Measurements from ENCODE around the gene RGS2.

Gene RGS2

DNA sequence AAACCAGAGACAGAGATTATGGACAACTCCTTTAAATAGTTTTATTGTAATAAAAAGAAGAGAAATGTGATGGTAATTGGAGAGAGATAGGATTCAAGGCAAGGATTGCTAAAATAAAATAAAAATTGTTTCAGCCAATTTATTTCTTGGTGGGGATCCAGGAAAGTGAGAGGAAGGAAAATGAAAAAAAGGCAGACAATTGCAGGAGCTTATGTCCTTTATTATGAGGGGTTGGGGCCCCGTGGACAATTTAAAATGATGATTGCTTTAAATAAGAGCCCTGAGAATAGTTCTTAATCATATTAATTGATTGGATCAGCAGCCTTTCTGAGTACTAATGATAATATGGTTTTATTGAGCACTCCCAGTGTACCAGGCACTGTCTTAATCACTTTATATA lies 40.2 kb downstream of the RGS2 start:
- Histone ChIP-seq H3K4me3 (ENCODE audit: low read depth in 1 of 2, low read length in 2 of 2) (no peak overlapping the region), H3K4me1 (ENCODE audit: control insufficient read depth in 1 of 2, insufficient read depth in 2 of 2, low read length in 2 of 2) (no peaks in the 10 kb centered on the region), H3K27ac (ENCODE audit: low read depth, low read length) (no peak overlapping the region), H3K9me3 (ENCODE audit: control insufficient read depth in 1 of 2, low read length in 2 of 2) (no peaks in the 10 kb centered on the region), H3K9ac (ENCODE audit: low read depth in 1 of 2, low read length in 2 of 2) (no peak overlapping the region), H3K27me3 (ENCODE audit: control insufficient read depth in 1 of 2, insufficient read depth in 2 of 2, low read length in 2 of 2) (no peaks in the 10 kb centered on the region), H3K36me3 (ENCODE audit: control insufficient read depth in 1 of 2, insufficient read depth in 2 of 2, low read length in 2 of 2) (no peaks in the 10 kb centered on the region)

DNA sequence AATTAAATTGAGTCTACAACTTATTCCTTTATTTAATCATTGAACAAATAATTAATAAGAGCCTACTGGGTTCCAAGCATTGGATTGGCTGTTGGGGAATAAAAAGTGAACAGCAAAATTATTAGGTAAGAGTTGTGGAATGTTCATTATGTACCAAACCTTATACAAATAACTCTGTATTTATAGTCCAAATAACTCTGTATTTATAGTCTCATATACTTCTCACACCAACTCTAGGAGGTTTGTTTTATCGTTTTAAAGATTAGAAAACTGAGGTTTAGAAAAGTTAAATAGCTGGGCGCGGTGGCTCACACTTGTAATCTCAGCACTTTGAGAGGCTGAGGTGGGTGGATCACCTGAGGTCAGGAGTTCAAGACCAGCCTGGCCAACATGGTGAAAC lies 40.6 kb downstream of the RGS2 start:
- Histone ChIP-seq H3K27me3 (ENCODE audit: control insufficient read depth in 1 of 2, insufficient read depth in 2 of 2, low read length in 2 of 2) (no peaks in the 10 kb centered on the region), H3K36me3 (ENCODE audit: control insufficient read depth in 1 of 2, insufficient read depth in 2 of 2, low read length in 2 of 2) (no peaks in the 10 kb centered on the region), H3K9me3 (ENCODE audit: control insufficient read depth in 1 of 2, low read length in 2 of 2) (no peaks in the 10 kb centered on the region), H3K9ac (ENCODE audit: low read depth in 1 of 2, low read length in 2 of 2) (no peak overlapping the region), H3K4me3 (ENCODE audit: low read depth in 1 of 2, low read length in 2 of 2) (no peak overlapping the region), H3K4me1 (ENCODE audit: control insufficient read depth in 1 of 2, insufficient read depth in 2 of 2, low read length in 2 of 2) (no peaks in the 10 kb centered on the region), H3K27ac (ENCODE audit: low read depth, low read length) (no peak overlapping the region)

DNA sequence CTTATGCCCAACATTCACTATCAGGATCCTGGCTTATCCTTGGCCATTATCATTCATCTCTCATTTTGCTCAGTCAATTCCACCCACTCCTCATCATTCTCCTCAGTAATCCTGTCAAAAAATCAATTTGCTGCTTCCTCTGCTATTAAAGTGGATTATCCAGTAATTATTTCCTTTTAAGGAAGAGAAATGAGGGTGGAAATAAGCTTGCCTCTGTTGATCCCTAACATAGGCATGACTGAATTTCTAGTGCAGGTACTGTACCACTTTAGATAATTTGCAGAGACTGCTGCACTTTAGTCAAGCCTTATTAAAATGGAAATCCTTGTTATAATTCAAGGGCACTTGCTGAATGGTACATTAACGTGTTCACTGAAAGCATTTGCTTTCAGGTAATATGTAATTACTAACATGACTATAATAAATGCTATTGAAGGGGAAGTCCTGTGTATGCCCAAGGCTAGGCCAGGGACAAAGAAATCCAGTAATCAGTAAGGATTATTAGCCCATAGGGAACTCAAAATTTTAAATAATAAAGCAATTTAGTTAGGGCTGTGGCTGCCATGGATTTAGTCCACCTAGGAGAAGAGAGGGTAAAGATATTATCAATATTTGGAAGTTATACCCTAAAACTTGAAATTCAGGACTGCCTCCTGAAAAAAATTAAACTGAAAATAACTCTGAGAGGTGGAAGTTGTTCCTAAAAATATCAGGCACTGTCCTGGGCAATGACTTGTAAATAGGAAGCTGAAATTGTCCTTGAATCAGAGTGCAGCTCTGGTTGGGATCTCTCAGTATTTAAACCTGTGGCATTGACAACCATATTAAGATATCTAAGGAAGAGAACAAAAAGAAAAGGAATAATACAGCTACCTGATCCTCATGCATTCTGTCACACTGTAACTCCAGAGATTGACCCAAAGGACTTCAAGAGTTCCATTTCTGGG lies 43.4 kb downstream of the RGS2 start:
- Histone ChIP-seq H3K27ac (ENCODE audit: low read depth, low read length) (no peak overlapping the region), H3K4me3 (ENCODE audit: low read depth in 1 of 2, low read length in 2 of 2) (no peak overlapping the region)

DNA sequence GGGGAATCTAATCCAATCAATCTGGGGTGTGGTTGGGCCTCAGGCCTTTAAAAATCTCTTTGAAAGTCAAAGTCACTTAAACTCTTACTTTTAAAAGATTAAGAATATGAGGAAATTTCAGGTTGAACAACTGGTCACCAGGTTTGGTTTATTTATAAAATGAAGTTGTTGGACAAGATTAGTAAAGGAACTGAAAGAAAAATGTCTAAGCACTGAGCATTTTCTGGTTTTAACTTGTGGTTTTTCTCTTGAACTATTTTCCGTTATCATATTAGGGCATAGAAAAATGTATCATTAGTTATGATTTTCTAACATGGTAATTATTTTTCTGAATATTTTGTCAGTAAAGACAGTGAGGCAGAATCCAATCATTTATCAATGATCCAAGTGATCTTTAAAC lies 49.6 kb downstream of the RGS2 start:
- H3K9ac ChIP-seq (ENCODE audit: low read depth in 1 of 2, low read length in 2 of 2) = no peak overlapping the region
- H3K4me1 ChIP-seq (ENCODE audit: control insufficient read depth in 1 of 2, insufficient read depth in 2 of 2, low read length in 2 of 2) = peaks cover 0 to 5% of the 10 kb centered on the region in 2 donors
- no peaks in the 10 kb centered on the region for H3K27me3 ChIP-seq (ENCODE audit: control insufficient read depth in 1 of 2, insufficient read depth in 2 of 2, low read length in 2 of 2)
- H3K9me3 ChIP-seq (ENCODE audit: control insufficient read depth in 1 of 2, low read length in 2 of 2) = no peaks in the 10 kb centered on the region
- no peak overlapping the region for H3K4me3 ChIP-seq (ENCODE audit: low read depth in 1 of 2, low read length in 2 of 2)
- H3K27ac ChIP-seq (ENCODE audit: low read depth, low read length) = no peak overlapping the region
- H3K36me3 ChIP-seq (ENCODE audit: control insufficient read depth in 1 of 2, insufficient read depth in 2 of 2, low read length in 2 of 2) = no peaks in the 10 kb centered on the region

More for the DNA sequence above, 43.4 kb downstream of the RGS2 start:
- no peaks in the 10 kb centered on the region for H3K36me3 ChIP-seq (ENCODE audit: control insufficient read depth in 1 of 2, insufficient read depth in 2 of 2, low read length in 2 of 2)
- no peaks in the 10 kb centered on the region for H3K9me3 ChIP-seq (ENCODE audit: control insufficient read depth in 1 of 2, low read length in 2 of 2)
- no peaks in the 10 kb centered on the region for H3K27me3 ChIP-seq (ENCODE audit: control insufficient read depth in 1 of 2, insufficient read depth in 2 of 2, low read length in 2 of 2)
- no peak overlapping the region for H3K9ac ChIP-seq (ENCODE audit: low read depth in 1 of 2, low read length in 2 of 2)
- H3K4me1 ChIP-seq (ENCODE audit: control insufficient read depth in 1 of 2, insufficient read depth in 2 of 2, low read length in 2 of 2) = no peaks in the 10 kb centered on the region

DNA sequence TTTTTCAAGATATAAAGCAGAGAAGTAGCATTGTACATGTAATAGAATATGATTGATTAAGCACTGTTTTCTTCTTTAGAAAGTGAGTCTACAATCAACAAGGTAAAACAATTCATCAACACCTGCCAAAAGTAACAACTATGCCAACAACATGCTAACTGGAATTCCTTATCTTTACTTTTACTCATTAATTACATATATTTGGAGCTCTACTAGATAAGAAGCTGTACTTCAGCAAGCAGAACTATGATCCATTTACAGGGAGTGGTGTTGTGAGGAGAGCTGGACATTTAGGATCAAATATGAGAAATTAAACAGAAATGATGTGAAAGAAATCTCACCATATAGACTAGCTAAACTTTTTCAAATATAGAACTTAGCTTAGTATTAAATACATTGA lies 51.0 kb downstream of the RGS2 start:
- no peak overlapping the region for H3K9ac ChIP-seq (ENCODE audit: low read depth in 1 of 2, low read length in 2 of 2)
- no peak overlapping the region for H3K4me3 ChIP-seq (ENCODE audit: low read depth in 1 of 2, low read length in 2 of 2)
- no peaks in the 10 kb centered on the region for H3K9me3 ChIP-seq (ENCODE audit: control insufficient read depth in 1 of 2, low read length in 2 of 2)
- H3K27ac ChIP-seq (ENCODE audit: low read depth, low read length) = no peak overlapping the region
- H3K27me3 ChIP-seq (ENCODE audit: control insufficient read depth in 1 of 2, insufficient read depth in 2 of 2, low read length in 2 of 2) = no peaks in the 10 kb centered on the region
- H3K36me3 ChIP-seq (ENCODE audit: control insufficient read depth in 1 of 2, insufficient read depth in 2 of 2, low read length in 2 of 2) = no peaks in the 10 kb centered on the region
- H3K4me1 ChIP-seq (ENCODE audit: control insufficient read depth in 1 of 2, insufficient read depth in 2 of 2, low read length in 2 of 2) = peaks cover 0 to 5% of the 10 kb centered on the region in 2 donors

DNA sequence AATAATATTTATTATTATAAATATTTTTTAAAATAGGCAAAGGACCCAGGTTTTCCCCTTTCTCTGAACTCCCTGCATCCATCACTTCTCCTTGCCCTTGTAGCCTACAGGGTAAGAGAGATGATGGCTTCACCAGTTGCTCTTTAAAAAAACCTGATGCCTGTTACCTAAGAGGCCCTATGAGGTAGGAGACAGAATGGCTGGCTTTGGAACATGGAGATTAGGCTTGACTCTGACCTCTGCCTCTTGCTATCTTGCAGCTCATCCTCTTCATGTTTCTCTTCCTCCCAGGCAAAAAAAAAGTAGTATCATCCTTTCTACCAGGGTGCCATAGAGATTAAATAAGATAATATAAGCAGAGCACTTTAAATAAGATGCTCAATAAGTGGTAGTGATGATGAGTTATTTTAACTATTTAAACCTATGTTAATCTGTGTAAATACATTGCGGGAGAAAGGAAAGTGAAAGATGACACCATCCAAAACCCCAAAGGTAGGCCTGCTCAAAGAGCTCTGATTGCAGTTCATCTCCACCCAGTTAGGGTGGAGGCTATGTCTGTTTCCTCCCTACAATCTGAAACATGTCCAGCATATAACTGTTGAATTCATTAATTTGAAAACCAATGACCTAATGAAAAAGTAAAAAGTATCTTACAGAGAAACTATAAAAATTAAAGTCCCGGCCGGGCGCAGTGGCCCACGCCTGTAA lies 51.8 kb downstream of the RGS2 start:
- Histone ChIP-seq H3K4me1 (ENCODE audit: control insufficient read depth in 1 of 2, insufficient read depth in 2 of 2, low read length in 2 of 2) (peaks cover 0 to 5% of the 10 kb centered on the region in 2 donors), H3K4me3 (ENCODE audit: low read depth in 1 of 2, low read length in 2 of 2) (no peak overlapping the region), H3K9me3 (ENCODE audit: control insufficient read depth in 1 of 2, low read length in 2 of 2) (no peaks in the 10 kb centered on the region), H3K27ac (ENCODE audit: low read depth, low read length) (no peak overlapping the region), H3K27me3 (ENCODE audit: control insufficient read depth in 1 of 2, insufficient read depth in 2 of 2, low read length in 2 of 2) (no peaks in the 10 kb centered on the region), H3K36me3 (ENCODE audit: control insufficient read depth in 1 of 2, insufficient read depth in 2 of 2, low read length in 2 of 2) (no peaks in the 10 kb centered on the region), H3K9ac (ENCODE audit: low read depth in 1 of 2, low read length in 2 of 2) (no peak overlapping the region)

DNA sequence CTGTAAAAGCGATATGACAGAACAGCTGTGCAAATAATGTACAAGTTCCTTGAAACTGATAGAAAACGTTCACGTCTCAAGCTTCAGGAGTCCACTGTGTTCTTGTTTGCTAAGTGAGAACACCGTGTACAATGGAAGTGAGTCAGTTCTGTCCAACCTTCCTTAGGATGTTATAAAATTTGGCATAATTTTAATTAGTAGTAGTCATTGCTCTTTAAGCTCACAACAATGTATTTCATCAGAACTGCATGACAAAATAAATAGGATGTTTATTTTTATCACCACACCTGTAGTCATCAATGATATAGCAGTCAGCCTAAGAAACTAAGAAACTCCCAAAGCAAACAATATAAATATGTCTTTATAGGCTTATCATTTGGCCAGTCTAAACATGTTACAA lies 53.0 kb downstream of the RGS2 start:
- no peaks in the 10 kb centered on the region for H3K9me3 ChIP-seq (ENCODE audit: control insufficient read depth in 1 of 2, low read length in 2 of 2)
- peaks cover 0 to 5% of the 10 kb centered on the region in 2 donors for H3K4me1 ChIP-seq (ENCODE audit: control insufficient read depth in 1 of 2, insufficient read depth in 2 of 2, low read length in 2 of 2)
- H3K9ac ChIP-seq (ENCODE audit: low read depth in 1 of 2, low read length in 2 of 2) = no peak overlapping the region
- H3K4me3 ChIP-seq (ENCODE audit: low read depth in 1 of 2, low read length in 2 of 2) = no peak overlapping the region
- H3K36me3 ChIP-seq (ENCODE audit: control insufficient read depth in 1 of 2, insufficient read depth in 2 of 2, low read length in 2 of 2) = no peaks in the 10 kb centered on the region
- no peaks in the 10 kb centered on the region for H3K27me3 ChIP-seq (ENCODE audit: control insufficient read depth in 1 of 2, insufficient read depth in 2 of 2, low read length in 2 of 2)
- H3K27ac ChIP-seq (ENCODE audit: low read depth, low read length) = no peak overlapping the region
